ENCODE data around the gene LCE6A.

DNA sequence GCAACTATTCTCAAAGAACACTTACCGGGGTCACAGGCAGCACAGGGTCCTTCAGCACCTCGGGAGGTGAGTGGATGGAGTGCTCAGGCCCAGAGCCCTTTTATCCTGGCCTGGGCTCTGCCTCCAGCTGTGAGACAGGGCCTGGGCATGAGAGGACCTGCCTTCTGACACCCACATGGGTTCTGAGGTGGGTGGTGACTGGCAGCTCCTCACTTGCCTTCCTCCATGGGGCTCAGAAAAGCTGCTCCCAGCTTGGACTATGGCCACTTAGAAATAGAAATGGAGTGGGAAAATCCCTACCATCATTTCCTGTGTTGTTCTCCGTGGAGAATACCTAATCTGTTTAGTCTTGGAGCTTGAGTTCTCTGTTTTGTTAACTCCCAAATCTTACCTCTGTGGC, 36.1 kb upstream of the LCE6A start, which contains the start of gene LCE1C:
- TF ChIP-seq EZH2 (IDR thresholded peaks at IDR 0.05), result no peak
- TF ChIP-seq, protein P1, sequence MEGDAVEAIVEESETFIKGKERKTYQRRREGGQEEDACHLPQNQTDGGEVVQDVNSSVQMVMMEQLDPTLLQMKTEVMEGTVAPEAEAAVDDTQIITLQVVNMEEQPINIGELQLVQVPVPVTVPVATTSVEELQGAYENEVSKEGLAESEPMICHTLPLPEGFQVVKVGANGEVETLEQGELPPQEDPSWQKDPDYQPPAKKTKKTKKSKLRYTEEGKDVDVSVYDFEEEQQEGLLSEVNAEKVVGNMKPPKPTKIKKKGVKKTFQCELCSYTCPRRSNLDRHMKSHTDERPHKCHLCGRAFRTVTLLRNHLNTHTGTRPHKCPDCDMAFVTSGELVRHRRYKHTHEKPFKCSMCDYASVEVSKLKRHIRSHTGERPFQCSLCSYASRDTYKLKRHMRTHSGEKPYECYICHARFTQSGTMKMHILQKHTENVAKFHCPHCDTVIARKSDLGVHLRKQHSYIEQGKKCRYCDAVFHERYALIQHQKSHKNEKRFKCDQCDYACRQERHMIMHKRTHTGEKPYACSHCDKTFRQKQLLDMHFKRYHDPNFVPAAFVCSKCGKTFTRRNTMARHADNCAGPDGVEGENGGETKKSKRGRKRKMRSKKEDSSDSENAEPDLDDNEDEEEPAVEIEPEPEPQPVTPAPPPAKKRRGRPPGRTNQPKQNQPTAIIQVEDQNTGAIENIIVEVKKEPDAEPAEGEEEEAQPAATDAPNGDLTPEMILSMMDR (IDR thresholded peaks at IDR 0.05), result no peak
